Measurements from ENCODE around the gene XDH.
A peak's percentile ranks its signal among the peaks of the same experiment; 100 is the strongest.

The XDH gene

GRCh38 chr2:31366733-31367132 lies 47.8 kb downstream of the XDH start:
- no peak for DNase-seq (ENCODE audit: low read depth in 2 of 2, low spot score in 1 of 2)

- DNase-seq (ENCODE audit: low read depth in 2 of 2, low spot score in 1 of 2): no peak
Observed at GRCh38 chr2:31365834-31366505, 48.6 kb downstream of the XDH start.

GRCh38 chr2:31365348-31365747 lies 49.2 kb downstream of the XDH start:
- DNase-seq (ENCODE audit: low read depth in 2 of 2, low spot score in 1 of 2): no peak

- no peak for DNase-seq (ENCODE audit: low read depth in 2 of 2, low spot score in 1 of 2)
Observed at GRCh38 chr2:31363956-31364750, 50.4 kb downstream of the XDH start.

GRCh38 chr2:31362581-31362980 lies 52.0 kb downstream of the XDH start:
- no peak for DNase-seq (ENCODE audit: low read depth in 2 of 2, low spot score in 1 of 2)

- DNase-seq (ENCODE audit: low read depth in 2 of 2, low spot score in 1 of 2): no peak
Observed at GRCh38 chr2:31359229-31359628, 55.3 kb downstream of the XDH start.

GRCh38 chr2:31354837-31355236 lies 59.7 kb downstream of the XDH start:
- DNase-seq (ENCODE audit: low read depth in 2 of 2, low spot score in 1 of 2): no peak

GRCh38 chr2:31353179-31353578 lies 61.4 kb downstream of the XDH start:
- DNase-seq (ENCODE audit: low read depth in 2 of 2, low spot score in 1 of 2): no peak

GRCh38 chr2:31349684-31350083 lies 64.9 kb downstream of the XDH start:
- DNase-seq (ENCODE audit: low read depth in 2 of 2, low spot score in 1 of 2): no peak

GRCh38 chr2:31349160-31349559 lies 65.4 kb downstream of the XDH start:
- DNase-seq (ENCODE audit: low read depth in 2 of 2, low spot score in 1 of 2): no peak

GRCh38 chr2:31348618-31349017 lies 65.9 kb downstream of the XDH start:
- no peak for DNase-seq (ENCODE audit: low read depth in 2 of 2, low spot score in 1 of 2)

- DNase-seq (ENCODE audit: low read depth in 2 of 2, low spot score in 1 of 2): no peak
Observed at GRCh38 chr2:31347750-31348149, 66.8 kb downstream of the XDH start.

GRCh38 chr2:31347319-31347718 lies 67.2 kb downstream of the XDH start:
- no peak for DNase-seq (ENCODE audit: low read depth in 2 of 2, low spot score in 1 of 2)

- no peak for DNase-seq (ENCODE audit: low read depth in 2 of 2, low spot score in 1 of 2)
Observed at GRCh38 chr2:31344447-31344846, 70.1 kb downstream of the XDH start.

GRCh38 chr2:31341351-31341750 lies 73.2 kb downstream of the XDH start:
- no peak for DNase-seq (ENCODE audit: low read depth in 2 of 2, low spot score in 1 of 2)

GRCh38 chr2:31339696-31340095 lies 74.8 kb downstream of the XDH start:
- no peak for DNase-seq (ENCODE audit: low read depth in 2 of 2, low spot score in 1 of 2)

GRCh38 chr2:31337860-31338259 lies 76.7 kb downstream of the XDH start:
- no peak for DNase-seq (ENCODE audit: low read depth in 2 of 2, low spot score in 1 of 2)

GRCh38 chr2:31337197-31337596 lies 77.3 kb downstream of the XDH start:
- no peak for DNase-seq (ENCODE audit: low read depth in 2 of 2, low spot score in 1 of 2)

GRCh38 chr2:31335921-31336585 lies 78.5 kb downstream of the XDH start:
- no peak for DNase-seq (ENCODE audit: low read depth in 2 of 2, low spot score in 1 of 2)

- DNase-seq (ENCODE audit: low read depth in 2 of 2, low spot score in 1 of 2): no peak
Observed at GRCh38 chr2:31334311-31335026, 80.1 kb downstream of the XDH start.

- peak; percentile 25 to 53 for DNase-seq (ENCODE audit: low read depth in 2 of 2, low spot score in 1 of 2)
Observed at GRCh38 chr2:31333527-31334183, 80.9 kb downstream of the XDH start.
